Measurements from ENCODE around the gene SARNP.
"Not testable (repeated sequence)": the region's sequence is repeated elsewhere in the genome, so short reads cannot be mapped to it uniquely, and the experiment has no call there.

Gene SARNP

GRCh38 chr12:55838361-55838760, 20.8 kb upstream of the SARNP start:
- DNase-seq: no peak

GRCh38 chr12:55834400-55834799, 16.9 kb upstream of the SARNP start:
- DNase-seq: not testable (repeated sequence)

GRCh38 chr12:55833056-55833455, 15.5 kb upstream of the SARNP start:
- no peak for DNase-seq

GRCh38 chr12:55831447-55831815, 13.9 kb upstream of the SARNP start:
- DNase-seq: no peak

- DNase-seq: peak; percentile 32
These were observed 13.3 kb upstream of the SARNP start for GRCh38 chr12:55830601-55831446.

- DNase-seq: peak; percentile 23
These were observed 12.6 kb upstream of the SARNP start for GRCh38 chr12:55829967-55830600.

GRCh38 chr12:55828357-55828756, 10.8 kb upstream of the SARNP start:
- no peak for DNase-seq

- DNase-seq: no peak
These were observed 10.3 kb upstream of the SARNP start for GRCh38 chr12:55827806-55828205.

GRCh38 chr12:55824726-55825125, 7.2 kb upstream of the SARNP start:
- no peak for DNase-seq

- no peak for DNase-seq
These were observed 5.9 kb upstream of the SARNP start for GRCh38 chr12:55823419-55823818.

GRCh38 chr12:55822228-55822627, 4.7 kb upstream of the SARNP start:
- DNase-seq: no peak

GRCh38 chr12:55820679-55821078, 3.2 kb upstream of the SARNP start:
- DNase-seq: no peak

GRCh38 chr12:55818886-55819285, 1.4 kb upstream of the SARNP start:
- DNase-seq: no peak

GRCh38 chr12:55818140-55818728, 710 bp upstream of the SARNP start:
- DNase-seq: no peak

- no peak for DNase-seq
These were observed 611 bp downstream of the SARNP start for GRCh38 chr12:55816881-55817344.

GRCh38 chr12:55815473-55815872, 2.1 kb downstream of the SARNP start:
- no peak for DNase-seq

GRCh38 chr12:55814257-55814656, 3.3 kb downstream of the SARNP start:
- no peak for DNase-seq

GRCh38 chr12:55812088-55812487, 5.4 kb downstream of the SARNP start:
- no peak for DNase-seq

- no peak for DNase-seq
These were observed 8.2 kb downstream of the SARNP start for GRCh38 chr12:55809274-55809673.

- no peak for DNase-seq
These were observed 10.5 kb downstream of the SARNP start for GRCh38 chr12:55806982-55807381.

- DNase-seq: no peak
These were observed 20.0 kb downstream of the SARNP start for GRCh38 chr12:55797550-55797949.

- DNase-seq: peak; percentile 32
These were observed 20.5 kb downstream of the SARNP start for GRCh38 chr12:55797068-55797467.

- DNase-seq: no peak
These were observed 21.6 kb downstream of the SARNP start for GRCh38 chr12:55795950-55796349.

- DNase-seq: no peak
These were observed 27.6 kb downstream of the SARNP start for GRCh38 chr12:55789893-55790292.

All from NCI-H1436 (cell line).